Measurements from ENCODE around the gene C18orf63. TPM values are rescaled to one million over a fixed set of nuclear protein-coding genes. Genes with fewer than 3 reads are reported as not detected.

C18orf63 gene
- total RNA-seq, 1 donor from 2014 or later: 0.65 TPM

DNA sequence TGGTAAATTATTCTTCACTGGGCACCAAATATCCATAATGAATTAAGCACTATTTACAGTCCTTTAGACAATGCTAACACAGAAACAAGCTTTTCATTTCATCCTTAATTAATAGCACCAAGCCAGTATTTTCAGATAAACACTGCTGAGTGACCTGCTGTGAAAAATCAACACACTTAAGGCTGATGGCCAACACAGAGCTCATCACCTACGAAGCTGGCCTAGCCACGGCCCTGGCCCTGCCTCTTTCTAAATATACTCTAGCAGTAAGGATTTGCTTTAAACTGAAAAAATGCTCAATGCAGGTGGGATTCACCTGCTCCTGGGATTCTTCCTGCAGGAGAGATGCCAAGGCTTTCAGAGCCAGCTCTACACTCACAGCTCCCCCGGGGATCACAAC is 42.2 kb upstream of the C18orf63 start:
- H3K9me3 ChIP-seq: no peaks in the 10 kb centered on the region
- peaks cover 72% of the 10 kb centered on the region for H3K4me1 ChIP-seq
- peak in 1 of 2 donors; percentile 23 for ATAC-seq
- peaks cover 7% of the 10 kb centered on the region for H3K36me3 ChIP-seq
- no peak overlapping the region for H3K27ac ChIP-seq
- TF ChIP-seq, protein P1, sequence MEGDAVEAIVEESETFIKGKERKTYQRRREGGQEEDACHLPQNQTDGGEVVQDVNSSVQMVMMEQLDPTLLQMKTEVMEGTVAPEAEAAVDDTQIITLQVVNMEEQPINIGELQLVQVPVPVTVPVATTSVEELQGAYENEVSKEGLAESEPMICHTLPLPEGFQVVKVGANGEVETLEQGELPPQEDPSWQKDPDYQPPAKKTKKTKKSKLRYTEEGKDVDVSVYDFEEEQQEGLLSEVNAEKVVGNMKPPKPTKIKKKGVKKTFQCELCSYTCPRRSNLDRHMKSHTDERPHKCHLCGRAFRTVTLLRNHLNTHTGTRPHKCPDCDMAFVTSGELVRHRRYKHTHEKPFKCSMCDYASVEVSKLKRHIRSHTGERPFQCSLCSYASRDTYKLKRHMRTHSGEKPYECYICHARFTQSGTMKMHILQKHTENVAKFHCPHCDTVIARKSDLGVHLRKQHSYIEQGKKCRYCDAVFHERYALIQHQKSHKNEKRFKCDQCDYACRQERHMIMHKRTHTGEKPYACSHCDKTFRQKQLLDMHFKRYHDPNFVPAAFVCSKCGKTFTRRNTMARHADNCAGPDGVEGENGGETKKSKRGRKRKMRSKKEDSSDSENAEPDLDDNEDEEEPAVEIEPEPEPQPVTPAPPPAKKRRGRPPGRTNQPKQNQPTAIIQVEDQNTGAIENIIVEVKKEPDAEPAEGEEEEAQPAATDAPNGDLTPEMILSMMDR (IDR thresholded peaks at IDR 0.05): no peak
- DNase-seq: no peak
- intact Hi-C loops (cut with DNase I): no loop called here
- no peaks in the 10 kb centered on the region for H3K27me3 ChIP-seq (ENCODE audit: low read depth)
- no peak overlapping the region for H3K4me3 ChIP-seq

DNA sequence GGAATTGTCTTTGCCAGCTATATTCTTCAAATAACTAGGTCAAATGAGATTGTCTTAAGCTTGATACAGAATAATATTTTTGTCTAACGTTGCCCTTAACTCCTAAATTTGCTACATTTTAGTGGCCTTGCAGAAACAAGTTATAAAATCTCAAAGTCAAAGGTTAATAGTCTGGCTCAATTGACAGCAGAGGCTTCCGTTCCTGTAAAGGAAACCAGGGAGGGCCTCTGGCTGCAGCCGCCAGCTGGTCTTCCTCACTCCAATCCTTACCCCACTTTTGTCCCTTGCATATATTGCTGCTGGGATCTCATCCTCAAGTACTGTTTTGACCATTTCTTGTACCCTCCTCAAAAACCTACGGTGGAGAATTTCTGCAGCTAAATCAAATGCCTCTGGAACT is 40.9 kb upstream of the C18orf63 start:
- H3K9me3 ChIP-seq: no peaks in the 10 kb centered on the region
- DNase-seq (no peak), ATAC-seq (no peak)
- H3K27me3 ChIP-seq (ENCODE audit: low read depth): no peaks in the 10 kb centered on the region
- peaks cover 68% of the 10 kb centered on the region for H3K4me1 ChIP-seq
- intact Hi-C loops (cut with DNase I): no loop called here
- H3K4me3 ChIP-seq: no peak overlapping the region
- H3K36me3 ChIP-seq: peaks cover 11% of the 10 kb centered on the region
- no peak overlapping the region for H3K27ac ChIP-seq
- TF ChIP-seq, protein P1 (IDR thresholded peaks at IDR 0.05): no peak

DNA sequence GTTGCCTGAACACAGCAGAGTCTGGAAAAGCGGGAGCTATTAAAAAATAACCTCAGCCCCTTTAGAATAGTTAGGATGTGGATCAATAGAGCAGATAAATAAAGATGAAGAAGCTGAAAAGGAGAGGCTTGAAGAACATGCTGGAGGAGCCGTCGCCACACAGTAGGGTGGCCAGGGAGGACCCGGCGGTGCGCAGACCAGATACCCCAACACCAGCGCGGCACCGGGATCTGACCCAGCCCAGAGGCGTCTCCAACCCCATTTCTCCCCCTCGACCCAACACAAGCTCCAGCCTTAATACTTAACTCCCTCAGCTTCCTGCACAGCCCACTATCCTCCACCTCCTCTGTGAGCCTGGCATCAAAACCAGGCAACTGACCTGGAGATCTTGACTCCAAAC is 39.9 kb upstream of the C18orf63 start:
- peaks cover 67% of the 10 kb centered on the region for H3K4me1 ChIP-seq
- DNase-seq (no peak), ATAC-seq (no peak)
- no peaks in the 10 kb centered on the region for H3K9me3 ChIP-seq
- H3K27ac ChIP-seq: no peak overlapping the region
- no peak overlapping the region for H3K4me3 ChIP-seq
- no peaks in the 10 kb centered on the region for H3K27me3 ChIP-seq (ENCODE audit: low read depth)
- intact Hi-C loops (cut with DNase I): no loop called here
- peaks cover 11% of the 10 kb centered on the region for H3K36me3 ChIP-seq
- TF ChIP-seq, protein P1 (IDR thresholded peaks at IDR 0.05): no peak

DNA sequence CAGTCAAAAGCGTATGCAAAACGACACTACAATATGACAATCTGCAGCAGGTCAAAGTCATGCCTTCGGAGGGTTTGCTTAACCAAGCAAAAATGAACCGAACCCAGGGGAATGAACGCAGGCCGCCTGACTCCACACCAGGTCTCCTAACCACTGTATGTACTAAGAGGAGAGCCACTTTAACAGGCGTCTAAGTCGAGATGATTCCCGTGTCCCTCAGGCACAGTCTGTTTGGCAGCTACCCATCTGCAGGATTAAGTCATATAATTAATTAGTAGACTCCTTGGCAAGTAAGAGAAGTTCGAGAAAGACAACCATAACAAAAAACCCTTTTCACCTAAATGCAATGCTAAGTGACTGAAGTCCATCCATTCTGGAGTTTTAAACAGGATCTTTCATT is 39.0 kb upstream of the C18orf63 start:
- Histone ChIP-seq H3K9me3 (no peaks in the 10 kb centered on the region), H3K4me1 (peaks cover 75% of the 10 kb centered on the region), H3K36me3 (peaks cover 11% of the 10 kb centered on the region), H3K27ac (no peak overlapping the region), H3K4me3 (no peak overlapping the region), H3K27me3 (ENCODE audit: low read depth) (no peaks in the 10 kb centered on the region)
- ATAC-seq (no peak), DNase-seq (no peak)
- TF ChIP-seq, protein P1 (IDR thresholded peaks at IDR 0.05): no peak
- intact Hi-C loops (cut with DNase I): no loop called here

DNA sequence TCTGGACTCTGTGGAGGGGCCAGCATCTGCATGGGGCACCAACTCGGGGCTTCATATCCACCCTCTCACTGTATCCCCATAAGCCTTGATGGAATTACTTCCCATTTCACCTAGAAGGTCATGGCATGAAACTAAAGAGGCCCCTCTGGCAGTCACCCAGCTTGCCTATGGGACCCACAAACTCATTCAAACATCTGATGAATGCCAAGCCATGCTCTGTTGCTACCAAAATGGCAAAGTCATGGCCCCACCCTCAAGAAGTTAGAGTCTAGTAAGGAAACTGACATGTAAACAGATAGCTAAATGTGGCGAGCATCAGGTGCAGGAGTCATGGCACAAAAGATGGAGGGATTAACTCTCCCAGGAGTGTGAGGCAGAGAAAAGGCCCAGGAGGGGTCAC is 38.3 kb upstream of the C18orf63 start:
- Histone ChIP-seq H3K4me1 (peaks cover 81% of the 10 kb centered on the region), H3K4me3 (no peak overlapping the region), H3K27ac (peak overlapping the region; percentile 11), H3K9me3 (no peaks in the 10 kb centered on the region), H3K36me3 (peaks cover 12% of the 10 kb centered on the region), H3K27me3 (ENCODE audit: low read depth) (no peaks in the 10 kb centered on the region)
- no peak for ATAC-seq
- TF ChIP-seq, protein P1 (IDR thresholded peaks at IDR 0.05): no peak
- DNase-seq: no peak
- intact Hi-C loops (cut with DNase I): no loop called here

DNA sequence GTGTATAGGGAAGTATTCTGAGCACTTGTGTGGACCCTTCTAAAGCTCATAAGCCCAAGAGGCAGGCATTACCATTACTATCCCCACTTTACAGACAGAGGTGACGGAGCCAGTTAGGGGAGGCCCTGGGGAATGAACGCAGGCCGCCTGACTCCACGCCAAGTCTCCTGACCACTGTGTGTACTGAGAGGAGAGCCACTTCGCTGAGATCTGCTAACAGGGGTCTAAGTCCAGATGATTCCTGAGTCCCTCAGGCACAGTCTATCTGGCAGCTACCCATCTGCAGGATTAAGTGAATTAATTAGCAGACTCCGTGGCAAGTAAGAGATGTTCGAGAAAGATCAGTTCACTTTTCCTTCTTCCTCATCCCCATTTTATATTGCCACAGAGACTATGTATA is 37.6 kb upstream of the C18orf63 start:
- no peak overlapping the region for H3K4me3 ChIP-seq
- peaks cover 14% of the 10 kb centered on the region for H3K36me3 ChIP-seq
- intact Hi-C loops (cut with DNase I): no loop called here
- no peak overlapping the region for H3K27ac ChIP-seq
- ATAC-seq: no peak
- TF ChIP-seq, protein P1 (IDR thresholded peaks at IDR 0.05): no peak
- DNase-seq: no peak
- H3K27me3 ChIP-seq (ENCODE audit: low read depth): no peaks in the 10 kb centered on the region
- H3K4me1 ChIP-seq: peaks cover 89% of the 10 kb centered on the region
- H3K9me3 ChIP-seq: no peaks in the 10 kb centered on the region
